AG09309 (cell line): ENCODE results near the gene TCHH.
A peak's percentile ranks its signal among the peaks of the same experiment; 100 is the strongest.

ENCODE experiments used
- DNase-seq: peaks from one replicate; pipeline ENCODE4 v3.0.0-alpha.2; 2010; ENCODE audit warnings: low read depth
- H3K4me3 ChIP-seq: 2 replicates; pipeline ENCODE4 v1.5.1; 2011; ENCODE audit warnings: mild to moderate bottlenecking, low read depth, low read length, moderate library complexity; ENCODE audit not compliant: control insufficient read depth
- TF ChIP-seq, protein P1 (sequence below): IDR thresholded peaks from 2 replicates; pipeline ENCODE4 v1.5.1; 2011; ENCODE audit warnings: mild to moderate bottlenecking, low read depth, low read length, inconsistent platforms; ENCODE audit not compliant: insufficient read depth, control insufficient read depth; ENCODE audit errors: missing control alignments

The TCHH gene

DNA sequence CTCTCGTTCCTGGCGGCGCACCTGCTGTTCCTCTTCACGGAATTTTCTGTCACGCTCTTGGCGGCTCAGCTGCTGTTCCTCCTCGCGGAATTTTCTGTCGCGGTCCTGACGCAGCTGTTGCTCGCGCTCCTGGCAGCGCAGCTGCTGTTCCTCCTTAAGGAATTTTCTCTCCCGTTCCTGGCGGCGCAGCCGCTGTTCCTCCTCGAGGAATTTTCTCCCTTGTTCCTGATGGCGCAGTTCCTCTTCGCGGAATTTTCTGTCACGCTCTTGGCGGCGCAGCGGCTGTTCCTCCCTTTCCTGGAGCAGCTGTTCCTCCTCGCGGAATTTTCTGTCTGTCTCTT, 6.4 kb downstream of the TCHH start:
- H3K4me3 ChIP-seq, result no peak overlapping the region; the same call in 1 of the 2 replicates
- no peak for DNase-seq
- TF ChIP-seq, protein P1, sequence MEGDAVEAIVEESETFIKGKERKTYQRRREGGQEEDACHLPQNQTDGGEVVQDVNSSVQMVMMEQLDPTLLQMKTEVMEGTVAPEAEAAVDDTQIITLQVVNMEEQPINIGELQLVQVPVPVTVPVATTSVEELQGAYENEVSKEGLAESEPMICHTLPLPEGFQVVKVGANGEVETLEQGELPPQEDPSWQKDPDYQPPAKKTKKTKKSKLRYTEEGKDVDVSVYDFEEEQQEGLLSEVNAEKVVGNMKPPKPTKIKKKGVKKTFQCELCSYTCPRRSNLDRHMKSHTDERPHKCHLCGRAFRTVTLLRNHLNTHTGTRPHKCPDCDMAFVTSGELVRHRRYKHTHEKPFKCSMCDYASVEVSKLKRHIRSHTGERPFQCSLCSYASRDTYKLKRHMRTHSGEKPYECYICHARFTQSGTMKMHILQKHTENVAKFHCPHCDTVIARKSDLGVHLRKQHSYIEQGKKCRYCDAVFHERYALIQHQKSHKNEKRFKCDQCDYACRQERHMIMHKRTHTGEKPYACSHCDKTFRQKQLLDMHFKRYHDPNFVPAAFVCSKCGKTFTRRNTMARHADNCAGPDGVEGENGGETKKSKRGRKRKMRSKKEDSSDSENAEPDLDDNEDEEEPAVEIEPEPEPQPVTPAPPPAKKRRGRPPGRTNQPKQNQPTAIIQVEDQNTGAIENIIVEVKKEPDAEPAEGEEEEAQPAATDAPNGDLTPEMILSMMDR, result no peak

DNA sequence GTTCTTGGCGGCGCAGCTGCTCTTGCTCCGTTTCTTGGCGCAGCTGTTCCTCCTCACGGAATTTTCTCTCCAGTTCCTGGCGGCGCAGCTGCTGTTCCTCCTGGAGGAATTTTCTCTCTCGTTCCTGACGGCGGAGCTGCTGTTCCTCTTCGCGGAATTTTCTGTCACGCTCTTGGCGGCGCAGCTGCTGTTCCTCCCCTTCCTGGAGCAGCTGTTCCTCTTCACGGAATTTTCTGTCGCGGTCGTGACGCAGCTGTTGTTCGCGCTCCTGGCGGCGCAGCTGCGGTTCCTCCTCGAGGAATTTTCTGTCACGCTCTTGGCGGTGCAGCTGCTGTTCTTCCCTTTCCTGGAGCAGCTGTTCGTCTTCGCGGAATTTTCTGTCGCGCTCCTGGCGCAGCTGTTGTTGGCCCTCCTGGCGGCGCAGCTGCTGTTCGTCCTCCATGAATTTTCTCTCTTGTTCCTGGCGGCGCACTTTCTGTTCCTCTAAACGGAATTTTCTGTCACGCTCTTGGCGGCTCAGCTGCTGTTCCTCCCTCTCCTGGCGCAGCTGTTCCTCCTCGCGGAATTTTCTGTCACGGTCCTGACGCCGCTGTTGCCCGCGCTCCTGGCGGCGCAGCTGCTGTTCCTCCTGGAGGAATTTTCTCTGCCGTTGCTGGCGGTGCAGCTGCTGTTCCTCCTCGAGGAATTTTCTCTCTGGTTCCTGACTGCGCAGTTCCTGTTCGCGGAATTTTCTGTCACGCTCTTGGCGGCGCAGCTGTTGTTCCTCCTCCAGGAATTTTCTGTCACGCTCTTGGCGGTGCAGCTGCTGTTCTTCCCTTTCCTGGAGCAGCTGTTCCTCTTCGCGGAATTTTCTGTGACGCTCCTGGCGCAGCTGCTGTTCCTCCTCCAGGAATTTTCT, 7.0 kb downstream of the TCHH start:
- H3K4me3 ChIP-seq, result peak overlapping the region; percentile 34
- DNase-seq, result peak; percentile 3
- TF ChIP-seq, protein P1, result peak; percentile 5

- peak overlapping the region; percentile 34 for H3K4me3 ChIP-seq
- no peak for DNase-seq
- TF ChIP-seq, protein P1, result no peak
These were observed 7.9 kb downstream of the TCHH start for GRCh38 chr1:152107031-152107983.

DNA sequence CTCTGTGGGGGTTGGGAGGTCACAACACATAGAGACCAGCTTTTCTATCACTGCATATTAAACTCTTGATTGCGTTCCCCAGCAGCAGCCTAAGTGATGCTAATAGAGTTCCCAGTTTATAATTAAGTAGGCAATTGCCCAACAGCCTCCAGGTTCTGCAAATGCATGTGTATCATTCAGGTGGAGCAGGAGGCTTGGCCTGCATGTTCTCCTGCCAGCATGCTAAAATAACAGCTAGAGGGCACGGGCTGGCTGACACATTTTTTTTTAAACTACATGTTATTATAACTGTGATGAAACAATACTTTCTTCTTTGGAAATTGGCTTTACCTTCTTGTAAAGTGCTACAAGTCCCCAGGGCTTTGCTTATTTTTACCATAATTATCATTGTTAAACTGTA, 10.4 kb downstream of the TCHH start:
- no peak for DNase-seq
- H3K4me3 ChIP-seq, result no peak overlapping the region
- TF ChIP-seq, protein P1, result no peak

GRCh38 chr1:152096931-152097330, 18.3 kb downstream of the TCHH start:
- no peak overlapping the region for H3K4me3 ChIP-seq
- no peak for DNase-seq
- TF ChIP-seq, protein P1, result no peak

DNA sequence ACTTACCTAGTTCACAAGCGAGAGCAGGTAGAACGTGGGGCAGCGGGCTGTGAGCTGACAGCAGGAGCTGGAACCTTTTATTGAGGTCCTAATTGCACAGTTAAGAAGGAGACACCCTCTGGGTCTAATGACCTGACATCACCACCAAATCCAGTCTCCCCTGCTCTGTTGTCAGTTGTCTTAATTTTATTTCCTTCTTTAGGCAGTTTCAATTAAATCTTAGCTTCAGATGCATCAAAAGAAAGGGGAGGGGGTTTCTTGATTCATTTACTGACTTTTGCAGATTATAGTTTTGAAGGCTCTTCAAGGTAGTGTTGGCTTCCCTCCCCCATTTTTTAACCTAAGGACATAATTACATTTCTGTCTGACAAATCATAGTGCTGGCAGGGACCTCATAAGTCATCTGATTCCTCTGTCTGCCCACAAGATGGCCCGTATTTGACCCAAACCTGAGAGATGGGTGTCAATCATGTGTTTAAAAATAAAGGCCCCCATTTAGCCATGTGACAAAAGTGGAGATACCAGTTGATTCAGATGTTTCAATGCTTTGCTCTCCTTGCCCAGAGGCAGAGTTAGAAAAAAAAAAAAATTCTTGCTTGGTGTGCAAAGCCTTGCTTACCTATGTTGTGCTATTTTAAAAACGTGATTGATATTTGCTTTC, 26.1 kb downstream of the TCHH start, which contains the start of gene TCHHL1:
TCHHL1 (minus strand) TSS at position 51 of the 661 bp plus-strand sequence. CDS start 921 bp downstream, outside the sequence.
- TF ChIP-seq, protein P1, result no peak
- H3K4me3 ChIP-seq, result no peak within 1 kb of the TSS
- DNase-seq, result no peak
